Neuron (in vitro differentiated cells): Measurements from ENCODE around the gene SLC6A20.

Experiments used
- H2AFZ ChIP-seq: one replicate; pipeline ENCODE4 v1.6.1; 2013; ENCODE audit warnings: low read depth, mild to moderate bottlenecking, inconsistent platforms, low read length, moderate library complexity
- H3K27me3 ChIP-seq: one replicate; pipeline ENCODE4 v1.6.1; 2013; ENCODE audit warnings: low read length; ENCODE audit not compliant: insufficient read depth
- H3K36me3 ChIP-seq: one replicate; pipeline ENCODE4 v1.6.1; 2013; ENCODE audit warnings: low read length; ENCODE audit not compliant: insufficient read depth
- H3K4me1 ChIP-seq: one replicate; pipeline ENCODE4 v1.6.1; 2013; ENCODE audit warnings: low read length; ENCODE audit not compliant: insufficient read depth
- H3K4me3 ChIP-seq: 2 replicates; pipeline ENCODE4 v1.5.1; 2013; ENCODE audit warnings: mild to moderate bottlenecking, low read length, moderate library complexity
- H3K9me3 ChIP-seq: one replicate; pipeline ENCODE4 v1.6.1; 2013; ENCODE audit warnings: low read length

Gene SLC6A20

GRCh38 chr3:45795882-45796765 lies at the start of gene SLC6A20:
TSS of gene SLC6A20 (minus strand) at chr3:45796536. CDS start at chr3:45796419, 117 bp downstream.
- Histone ChIP-seq H2AFZ (peak within 1 kb of the TSS; percentile 66), H3K9me3 (no peaks in the 10 kb centered on the region), H3K27me3 (peaks cover 63% of the 10 kb centered on the region), H3K36me3 (no peaks in the 10 kb centered on the region), H3K4me1 (no peaks in the 10 kb centered on the region), H3K4me3 (peak within 1 kb of the TSS; percentile 34)

DNA sequence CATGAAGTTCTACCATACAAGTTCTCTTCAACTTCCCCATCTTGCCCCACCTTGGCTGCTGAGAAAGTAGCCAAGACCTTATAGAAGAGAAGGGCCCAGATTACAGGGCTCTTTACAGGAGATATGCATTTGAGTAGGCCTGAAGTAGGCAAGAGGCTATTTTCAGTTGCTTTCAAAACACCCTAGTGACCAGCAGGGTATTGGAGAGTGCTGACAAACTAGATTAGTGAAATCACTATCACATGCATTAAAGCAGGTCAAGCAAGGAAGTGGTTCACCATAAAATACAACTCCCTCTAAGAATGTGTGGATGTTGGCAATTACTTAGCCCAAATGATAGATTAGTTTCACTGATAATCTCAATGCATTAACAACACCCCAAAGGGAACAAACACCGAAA lies 48.3 kb upstream of the SLC6A20 start:
- Histone ChIP-seq H3K36me3 (no peaks in the 10 kb centered on the region), H3K27me3 (peaks cover 23% of the 10 kb centered on the region), H2AFZ (no peak overlapping the region), H3K4me1 (peaks cover 10% of the 10 kb centered on the region), H3K9me3 (no peaks in the 10 kb centered on the region), H3K4me3 (no peak overlapping the region)

GRCh38 chr3:45842851-45843625 lies 46.7 kb upstream of the SLC6A20 start:
- Histone ChIP-seq H3K9me3 (no peaks in the 10 kb centered on the region), H3K27me3 (peaks cover 15% of the 10 kb centered on the region), H3K4me1 (peaks cover 10% of the 10 kb centered on the region), H3K36me3 (no peaks in the 10 kb centered on the region), H2AFZ (no peak overlapping the region), H3K4me3 (peak overlapping the region; percentile 71)

DNA sequence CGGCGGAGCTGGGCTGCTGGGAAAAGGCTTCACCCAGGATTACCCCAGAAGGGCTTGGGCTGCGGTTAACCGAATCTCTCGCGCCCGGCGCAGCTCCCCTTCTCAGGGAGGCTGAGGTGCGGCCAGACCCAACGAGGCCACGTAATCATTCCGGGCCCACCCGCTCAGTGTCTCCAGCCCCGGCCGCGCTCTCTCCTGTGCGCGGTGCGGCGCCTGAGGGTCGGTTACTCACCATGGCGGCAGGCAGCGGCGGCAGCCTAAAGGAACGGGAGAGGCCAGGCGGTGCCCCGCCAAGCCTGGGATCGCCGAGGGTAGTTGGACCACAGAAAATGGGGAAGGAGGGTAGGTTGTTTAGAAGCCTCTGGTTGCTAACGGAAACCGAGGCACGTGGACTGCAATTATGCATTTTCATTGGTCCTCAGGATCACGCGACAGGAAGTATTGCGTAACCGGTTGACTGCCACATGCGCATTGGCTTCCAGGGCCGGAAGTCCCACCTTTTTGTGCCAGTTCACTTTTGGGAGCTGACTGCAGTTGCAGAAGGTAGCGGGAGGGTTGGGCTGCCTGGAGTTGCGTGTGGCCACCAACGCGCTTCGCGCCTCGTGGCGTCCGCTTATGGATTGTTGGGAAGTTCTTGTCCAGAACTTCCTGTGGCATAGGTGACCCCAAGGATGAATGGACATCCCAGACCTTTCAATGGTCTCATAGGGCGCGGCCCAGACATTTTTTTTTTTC lies 45.6 kb upstream of the SLC6A20 start, which contains the start of gene LZTFL1:
TSS of gene LZTFL1 (minus strand) at position 363 of the 735 bp plus-strand sequence. CDS start at position 235, 128 bp downstream.
- Histone ChIP-seq H3K36me3 (no peaks in the 10 kb centered on the region), H3K4me1 (peaks cover 10% of the 10 kb centered on the region), H3K9me3 (no peaks in the 10 kb centered on the region), H2AFZ (peak within 1 kb of the TSS; percentile 86), H3K4me3 (peak within 1 kb of the TSS; percentile 71), H3K27me3 (peaks cover 6% of the 10 kb centered on the region)

GRCh38 chr3:45841420-45841756 lies 45.1 kb upstream of the SLC6A20 start:
- Histone ChIP-seq H3K4me1 (peaks cover 10% of the 10 kb centered on the region), H3K36me3 (peaks cover 3% of the 10 kb centered on the region), H3K27me3 (peaks cover 6% of the 10 kb centered on the region), H3K9me3 (no peaks in the 10 kb centered on the region), H3K4me3 (peak overlapping the region; percentile 71), H2AFZ (peak overlapping the region; percentile 86)

DNA sequence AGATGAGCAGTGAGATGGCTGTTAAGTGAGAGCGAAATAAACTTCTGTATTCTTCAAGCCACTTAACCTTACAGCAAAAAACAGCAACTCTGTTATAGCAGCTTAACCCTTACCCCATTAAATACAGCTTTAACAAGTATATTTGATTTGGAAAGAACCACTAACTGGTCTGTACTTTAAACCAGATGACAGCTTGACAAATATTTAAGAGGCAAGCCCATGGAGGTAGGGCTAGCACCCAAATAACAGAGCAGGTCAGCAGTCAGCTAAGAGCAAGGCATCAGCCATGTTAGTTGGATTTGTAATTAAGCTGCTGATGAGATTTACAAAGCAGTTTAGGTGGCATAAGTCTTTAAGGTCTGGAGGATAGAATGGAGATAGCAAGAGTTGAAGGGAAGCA lies 42.1 kb upstream of the SLC6A20 start:
- no peaks in the 10 kb centered on the region for H3K9me3 ChIP-seq
- H3K36me3 ChIP-seq: peaks cover 23% of the 10 kb centered on the region
- H2AFZ ChIP-seq: no peak overlapping the region
- H3K4me3 ChIP-seq: no peak overlapping the region
- no peaks in the 10 kb centered on the region for H3K27me3 ChIP-seq
- peaks cover 10% of the 10 kb centered on the region for H3K4me1 ChIP-seq

DNA sequence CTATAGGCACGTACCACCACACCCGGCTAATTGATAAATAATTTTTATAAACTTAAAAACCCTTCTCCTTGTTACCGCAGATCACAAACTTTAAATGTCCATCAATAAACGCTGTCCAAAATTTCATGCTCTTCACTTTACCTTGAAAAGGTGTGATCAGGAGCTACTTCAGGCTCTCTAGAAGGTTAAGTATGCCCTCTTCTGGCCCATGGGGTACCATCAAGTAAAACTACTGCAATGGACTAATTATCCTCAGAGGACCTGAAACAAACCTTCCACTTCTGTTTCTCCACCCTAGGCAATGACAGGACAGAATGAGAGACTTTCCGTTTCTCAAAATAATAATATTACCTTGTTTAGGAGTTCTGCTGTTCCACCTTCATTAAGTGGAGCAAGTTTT lies 36.4 kb upstream of the SLC6A20 start:
- no peak overlapping the region for H2AFZ ChIP-seq
- peaks cover 53% of the 10 kb centered on the region for H3K36me3 ChIP-seq
- no peaks in the 10 kb centered on the region for H3K9me3 ChIP-seq
- H3K27me3 ChIP-seq: no peaks in the 10 kb centered on the region
- H3K4me1 ChIP-seq: no peaks in the 10 kb centered on the region
- H3K4me3 ChIP-seq: no peak overlapping the region

DNA sequence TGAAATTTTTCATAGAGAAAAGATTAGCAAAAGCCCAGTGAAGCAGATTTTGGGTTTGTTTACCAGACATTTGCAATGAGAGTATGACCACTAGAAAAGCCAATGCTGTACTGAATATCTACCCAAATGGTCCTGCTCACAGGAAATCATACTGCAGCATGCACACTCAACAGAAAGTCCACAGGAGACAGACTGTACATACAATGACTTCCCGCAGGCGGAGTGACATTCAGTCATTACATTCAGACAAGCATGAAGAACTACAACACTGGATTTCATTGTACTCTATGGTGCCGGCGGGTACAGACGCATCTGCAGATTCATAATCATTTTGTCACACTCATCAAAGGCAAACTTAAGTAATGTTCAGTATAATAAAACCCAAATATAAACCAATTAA lies 33.8 kb upstream of the SLC6A20 start:
- Histone ChIP-seq H3K36me3 (peaks cover 66% of the 10 kb centered on the region), H3K27me3 (no peaks in the 10 kb centered on the region), H3K9me3 (no peaks in the 10 kb centered on the region), H3K4me1 (no peaks in the 10 kb centered on the region), H3K4me3 (no peak overlapping the region), H2AFZ (no peak overlapping the region)

DNA sequence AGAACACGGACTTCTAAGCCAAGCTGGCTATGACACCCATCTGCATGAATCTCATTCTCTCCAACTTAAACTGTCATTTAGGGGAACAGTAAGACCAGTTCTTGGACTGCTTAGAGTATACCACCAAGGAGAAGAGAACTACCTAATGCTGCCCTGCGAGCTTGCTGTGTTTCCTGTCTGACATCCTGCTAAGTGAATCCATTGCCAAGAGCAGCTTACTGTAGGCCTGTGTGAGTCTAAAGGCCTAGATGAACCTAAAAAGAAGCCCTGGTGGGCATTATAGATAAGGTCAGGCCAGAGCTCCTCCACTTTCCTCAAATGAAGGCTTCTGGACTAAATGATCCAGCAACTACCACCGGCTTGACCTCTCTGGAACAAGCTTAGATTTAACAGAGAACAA lies 30.6 kb upstream of the SLC6A20 start:
- Histone ChIP-seq H3K27me3 (no peaks in the 10 kb centered on the region), H3K36me3 (peaks cover 54% of the 10 kb centered on the region)

GRCh38 chr3:45826321-45826720 lies 30.0 kb upstream of the SLC6A20 start:
- no peak overlapping the region for H3K4me3 ChIP-seq
- H3K27me3 ChIP-seq: no peaks in the 10 kb centered on the region
- H2AFZ ChIP-seq: no peak overlapping the region
- H3K4me1 ChIP-seq: no peaks in the 10 kb centered on the region
- H3K36me3 ChIP-seq: peaks cover 54% of the 10 kb centered on the region
- H3K9me3 ChIP-seq: no peaks in the 10 kb centered on the region

More for the DNA sequence above, 30.6 kb upstream of the SLC6A20 start:
- Histone ChIP-seq H3K9me3 (no peaks in the 10 kb centered on the region), H2AFZ (no peak overlapping the region), H3K4me1 (no peaks in the 10 kb centered on the region), H3K4me3 (no peak overlapping the region)

DNA sequence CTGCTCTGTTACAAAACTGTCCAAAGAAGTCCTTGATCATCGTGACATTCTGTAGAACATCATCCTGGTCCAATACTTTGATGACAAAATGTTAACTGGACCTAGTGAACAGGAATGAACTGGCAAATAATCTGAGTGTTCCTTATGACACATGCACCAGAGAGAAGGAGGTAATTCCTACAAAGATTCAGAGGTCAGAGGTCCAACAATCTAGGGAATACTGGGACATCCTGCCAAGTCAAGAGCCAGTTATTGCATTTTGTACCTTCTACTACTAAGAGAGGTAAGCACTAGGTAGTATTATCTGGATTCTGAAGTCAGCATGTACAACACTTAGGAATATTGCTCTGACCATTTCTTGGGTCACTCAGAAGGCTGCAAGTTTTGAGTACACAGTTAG lies 24.8 kb upstream of the SLC6A20 start:
- Histone ChIP-seq H3K9me3 (peaks cover 3% of the 10 kb centered on the region), H3K36me3 (peaks cover 23% of the 10 kb centered on the region), H3K4me1 (no peaks in the 10 kb centered on the region)

GRCh38 chr3:45819543-45819942 lies 23.2 kb upstream of the SLC6A20 start:
- Histone ChIP-seq H2AFZ (no peak overlapping the region), H3K36me3 (peaks cover 13% of the 10 kb centered on the region), H3K9me3 (peaks cover 8% of the 10 kb centered on the region), H3K4me1 (no peaks in the 10 kb centered on the region), H3K4me3 (no peak overlapping the region), H3K27me3 (no peaks in the 10 kb centered on the region)

More for the DNA sequence above, 24.8 kb upstream of the SLC6A20 start:
- no peaks in the 10 kb centered on the region for H3K27me3 ChIP-seq
- no peak overlapping the region for H2AFZ ChIP-seq
- H3K4me3 ChIP-seq: no peak overlapping the region
